Hepatic stellate cell (primary cell): ENCODE data around the gene RNF32.
"Not testable (repeated sequence)": the region's sequence is repeated elsewhere in the genome, so short reads cannot be mapped to it uniquely, and the experiment has no call there.

ENCODE experiments used
- DNase-seq: peaks from one replicate; pipeline ENCODE4 v3.0.0; 2011; ENCODE audit warnings: low spot score

RNF32 gene

GRCh38 chr7:156675721-156676120 lies 35.1 kb downstream of the RNF32 start:
- DNase-seq: no peak

DNA sequence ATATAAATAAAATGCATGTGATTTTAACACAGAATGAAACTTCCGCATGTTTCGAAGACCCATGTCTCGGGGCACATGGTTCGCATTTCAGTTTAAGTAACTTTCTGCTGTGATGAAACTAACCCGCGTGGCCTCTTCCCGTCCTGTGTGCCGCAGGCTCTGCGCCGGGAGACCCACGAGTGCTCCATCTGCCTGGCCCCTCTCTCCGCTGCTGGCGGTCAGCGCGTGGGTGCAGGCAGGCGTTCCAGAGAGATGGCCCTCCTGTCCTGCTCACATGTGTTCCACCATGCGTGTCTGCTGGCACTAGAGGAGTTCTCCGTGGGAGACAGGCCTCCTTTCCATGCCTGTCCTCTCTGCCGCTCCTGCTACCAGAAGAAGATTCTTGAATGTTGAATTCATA lies 35.7 kb downstream of the RNF32 start:
- DNase-seq: no peak

DNA sequence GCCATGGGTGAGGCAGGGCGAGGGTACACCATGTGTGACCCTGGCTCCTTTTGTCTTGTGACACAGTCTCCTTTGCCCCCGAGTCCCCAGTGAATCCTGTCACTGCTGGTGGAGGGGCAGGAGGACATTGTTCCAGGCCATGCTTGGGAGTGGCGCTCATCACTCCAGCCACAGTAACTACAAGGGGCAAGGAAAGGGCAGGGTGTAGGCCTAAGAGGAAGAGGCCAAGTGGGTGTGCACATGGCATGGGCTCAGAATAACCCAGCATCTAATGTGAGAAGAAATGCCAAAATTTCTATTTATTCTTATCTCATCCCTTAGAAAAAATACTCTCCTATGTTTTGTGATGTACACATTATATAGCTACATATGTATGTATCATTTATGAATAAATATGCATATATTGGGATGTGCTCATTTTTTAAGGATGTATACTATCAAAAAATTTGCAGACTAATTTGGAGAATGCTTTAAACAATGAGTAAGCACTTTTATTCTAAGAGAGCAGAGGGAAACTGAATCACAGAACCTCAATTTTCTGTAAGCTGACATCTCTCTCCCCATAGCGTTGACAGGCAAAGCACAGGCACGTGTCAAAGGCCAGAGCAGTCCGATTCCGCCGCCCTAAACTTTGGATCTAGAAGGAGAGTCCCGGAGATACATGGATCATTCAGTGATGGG lies 36.9 kb downstream of the RNF32 start:
- DNase-seq: no peak

- DNase-seq: no peak
Measured at GRCh38 chr7:156680281-156680680, 39.7 kb downstream of the RNF32 start.

DNA sequence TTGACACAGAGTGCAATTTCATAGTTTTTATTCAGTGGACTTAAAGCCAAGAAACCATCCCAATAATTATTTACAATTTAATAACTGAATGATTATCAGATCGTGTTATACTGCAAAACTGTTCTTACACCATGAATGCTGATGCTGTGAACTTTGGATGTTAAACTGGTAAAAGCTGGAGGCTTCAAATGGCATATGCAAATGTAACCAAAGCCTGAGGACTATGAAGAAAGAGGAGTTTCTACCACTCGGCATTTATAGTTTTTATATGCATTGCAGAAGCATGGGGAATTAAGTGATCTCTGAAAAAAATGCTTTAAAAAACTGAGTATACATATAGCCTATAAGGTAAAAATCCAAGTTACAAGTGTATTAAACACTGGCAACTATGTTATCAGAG lies 42.4 kb downstream of the RNF32 start:
- no peak for DNase-seq

- DNase-seq: no peak
Measured at GRCh38 chr7:156684251-156684650, 43.7 kb downstream of the RNF32 start.

DNA sequence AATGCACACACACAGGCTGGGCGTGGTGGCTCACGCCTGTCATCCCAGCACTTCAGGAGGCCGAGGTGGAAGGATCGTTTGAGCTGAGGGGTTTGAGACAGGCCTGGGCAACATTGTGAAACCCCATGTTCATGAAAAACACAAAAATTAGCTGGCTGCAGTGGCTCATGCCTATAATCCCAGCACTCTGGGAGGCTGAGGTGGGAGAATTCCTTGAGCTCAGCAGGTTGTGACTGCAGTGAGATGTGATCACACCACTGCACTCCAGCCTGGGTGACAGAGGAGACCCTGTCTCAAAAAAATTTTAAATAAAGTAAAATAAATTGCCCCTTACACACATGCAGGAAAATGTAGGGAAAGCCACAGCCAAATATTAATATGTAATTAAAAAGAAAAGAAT lies 44.1 kb downstream of the RNF32 start:
- DNase-seq: no peak

DNA sequence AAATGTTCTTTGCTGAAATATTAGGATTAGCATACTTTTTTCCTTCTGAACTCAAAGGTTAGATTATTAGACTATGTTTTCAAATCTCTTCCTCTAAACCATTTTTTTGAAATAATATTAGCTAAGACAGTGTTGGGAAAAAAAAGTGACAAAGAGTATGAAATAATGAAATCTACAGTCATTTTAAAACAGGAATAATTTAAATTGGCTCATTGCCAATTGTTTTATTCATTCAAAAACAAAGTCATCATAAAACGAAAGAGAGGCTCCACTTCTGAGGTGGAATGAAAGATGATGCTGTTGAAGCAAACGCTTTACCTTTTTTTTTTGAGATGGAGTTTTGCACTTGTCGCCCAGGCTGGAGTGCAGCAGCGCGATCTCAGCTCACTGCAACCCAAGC lies 51.2 kb downstream of the RNF32 start:
- DNase-seq: no peak

GRCh38 chr7:156692849-156693248 lies 52.3 kb downstream of the RNF32 start:
- DNase-seq: no peak

GRCh38 chr7:156693627-156694026 lies 53.1 kb downstream of the RNF32 start:
- DNase-seq: no peak

DNA sequence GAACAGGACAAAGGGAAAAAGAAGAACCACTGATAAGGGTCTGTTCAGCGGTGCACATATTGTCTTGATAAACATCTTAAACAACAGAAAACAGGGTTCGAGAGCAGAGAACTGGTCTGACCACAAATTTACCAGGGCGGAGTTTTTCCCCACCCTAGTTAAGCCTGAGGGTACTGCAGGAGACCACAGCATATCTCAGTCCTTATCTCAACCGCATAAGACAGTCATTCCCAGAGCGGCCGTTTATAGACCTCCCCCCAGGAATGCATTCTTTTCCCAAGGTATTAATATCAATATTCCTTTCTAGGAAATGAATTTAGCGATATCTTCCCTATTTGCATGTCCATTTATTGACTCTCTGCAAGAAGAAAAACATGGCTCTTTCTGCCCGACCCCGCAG lies 56.7 kb downstream of the RNF32 start:
- not testable (repeated sequence) for DNase-seq

- not testable (repeated sequence) for DNase-seq
Measured at GRCh38 chr7:156698512-156698911, 57.9 kb downstream of the RNF32 start.

GRCh38 chr7:156701787-156702186 lies 61.2 kb downstream of the RNF32 start:
- not testable (repeated sequence) for DNase-seq

GRCh38 chr7:156702399-156702798 lies 61.8 kb downstream of the RNF32 start:
- no peak for DNase-seq

DNA sequence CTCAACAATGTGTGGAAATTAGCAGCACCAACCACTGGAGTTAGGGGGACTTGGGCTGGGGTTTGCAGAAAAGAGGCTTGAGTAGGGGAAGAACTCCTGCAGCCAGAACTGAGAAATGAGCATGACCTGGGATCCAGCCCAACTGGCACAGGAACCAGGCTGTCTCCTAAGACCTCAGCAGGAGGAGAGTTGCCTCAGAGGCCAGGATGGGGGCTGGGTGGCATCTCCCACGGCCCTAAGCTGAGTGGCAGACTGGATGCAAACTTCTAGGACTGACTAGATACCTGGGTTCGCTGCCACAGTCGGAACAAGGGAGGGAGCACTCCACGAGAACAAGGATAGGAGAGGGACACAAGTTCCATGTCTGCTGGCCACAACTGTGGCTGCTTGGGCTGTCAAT lies 62.6 kb downstream of the RNF32 start:
- DNase-seq: no peak

GRCh38 chr7:156703773-156704482 lies 63.4 kb downstream of the RNF32 start:
- no peak for DNase-seq

GRCh38 chr7:156722043-156722826 lies 81.7 kb downstream of the RNF32 start:
- DNase-seq: no peak

DNA sequence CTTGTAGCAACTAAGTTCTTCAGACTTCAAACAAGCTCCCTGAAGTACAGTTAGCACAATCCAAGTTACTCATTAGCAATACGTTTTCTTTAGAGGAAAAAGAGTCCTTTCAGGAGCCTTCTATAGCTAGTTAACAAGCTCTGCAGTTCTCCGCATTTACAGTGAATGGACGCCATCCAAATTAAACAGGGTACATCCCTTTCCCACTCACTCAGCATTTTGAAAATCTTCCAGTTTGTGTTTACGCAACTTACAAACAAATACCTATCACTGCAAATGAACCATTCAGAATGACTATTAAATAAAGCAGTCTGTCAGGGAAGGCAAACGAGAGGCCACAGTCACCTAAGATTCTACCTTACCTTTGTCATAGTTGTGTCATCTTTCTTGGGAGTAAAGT lies 84.5 kb downstream of the RNF32 start:
- DNase-seq: no peak

DNA sequence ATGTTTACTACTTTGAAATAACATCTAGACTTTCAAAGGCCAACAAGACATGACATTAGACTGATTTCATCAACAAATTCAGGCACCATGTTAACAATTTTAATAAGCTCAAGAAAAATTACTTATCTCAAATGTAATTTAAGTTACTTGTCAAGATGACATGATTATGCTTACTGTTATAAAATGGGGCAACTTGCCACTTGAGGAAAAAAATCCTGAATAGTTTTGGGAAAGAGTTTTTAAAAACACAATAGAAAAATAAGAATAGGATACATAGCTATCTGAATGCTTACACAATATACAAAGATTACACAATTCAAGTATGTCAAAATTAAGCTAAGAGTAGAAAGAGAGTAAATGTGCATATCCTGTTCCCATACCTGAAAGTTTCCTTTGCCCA lies 85.4 kb downstream of the RNF32 start:
- no peak for DNase-seq
